ENCODE results near the gene ANKRD13B. TPM values are rescaled to one million over a fixed set of nuclear protein-coding genes. Genes with fewer than 3 reads are reported as not detected.

The ANKRD13B gene
- total and polyA plus RNA-seq, 2 of the 13 experiments (the other 11 are each of a cell fraction or from before 2014, with no cell fraction given) = 1.7 to 1.8 TPM

- TF ChIP-seq ZBTB43 (CRISPR knock-in tag; conservative IDR thresholded peaks at IDR 0.05) (no peak), ZFP37 (CRISPR knock-in tag; IDR thresholded peaks at IDR 0.05; ENCODE audit: borderline replicate concordance) (no peak), ZNF644 (CRISPR knock-in tag; IDR thresholded peaks at IDR 0.05; ENCODE audit: low read depth) (no peak), ZNF17 (CRISPR knock-in tag; IDR thresholded peaks at IDR 0.05) (no peak), ZNF230 (CRISPR knock-in tag; IDR thresholded peaks at IDR 0.05) (no peak; the same call in 1 of the 2 replicates), HNF4A (CRISPR knock-in tag; IDR thresholded peaks at IDR 0.05) (no peak), CHD4 (IDR thresholded peaks at IDR 0.05; ENCODE audit: borderline replicate concordance, low read length) (no peak), THAP8 (CRISPR knock-in tag; IDR thresholded peaks at IDR 0.05; ENCODE audit: borderline replicate concordance) (no peak), ZNF670 (CRISPR knock-in tag; IDR thresholded peaks at IDR 0.05; ENCODE audit: borderline replicate concordance) (no peak), MTA3 (CRISPR knock-in tag; IDR thresholded peaks at IDR 0.05) (no peak), FOXP4 (CRISPR knock-in tag; IDR thresholded peaks at IDR 0.05) (no peak), ZNF33A (CRISPR knock-in tag; IDR thresholded peaks at IDR 0.05; ENCODE audit: borderline replicate concordance) (no peak), ZNF788 (CRISPR knock-in tag; IDR thresholded peaks at IDR 0.05; ENCODE audit: borderline replicate concordance) (no peak), YEATS2 (CRISPR knock-in tag; IDR thresholded peaks at IDR 0.05; ENCODE audit: borderline replicate concordance) (no peak), ELK4 (CRISPR knock-in tag; IDR thresholded peaks at IDR 0.05; ENCODE audit: borderline replicate concordance) (no peak), FIP1L1 (IDR thresholded peaks at IDR 0.05; ENCODE audit: borderline replicate concordance, insufficient read depth, low read depth, low read length) (no peak), GABPB1 (CRISPR knock-in tag; IDR thresholded peaks at IDR 0.05) (peak; percentile 56; the same call in 1 of the 2 replicates), ASH2L (IDR thresholded peaks at IDR 0.05; ENCODE audit: insufficient read length, low read depth, low read length) (peak; percentile 44), HOXA7 (CRISPR knock-in tag; IDR thresholded peaks at IDR 0.05) (no peak), U2AF2 (IDR thresholded peaks at IDR 0.05; ENCODE audit: low read depth, low read length) (no peak), GMEB2 (CRISPR knock-in tag; IDR thresholded peaks at IDR 0.05; ENCODE audit: low read depth) (no peak)
Observed at GRCh38 chr17:29622337-29623282, 29.7 kb downstream of the ANKRD13B start, which contains the start of gene CORO6 (continued).

Data from HepG2 (cell line).